Mesothelial cell of epicardium (in vitro differentiated cells): ENCODE measurements around the gene NUMA1. TPM values are rescaled to one million over a fixed set of nuclear protein-coding genes. Genes with fewer than 3 reads are reported as not detected.

Experiments used
- DNase-seq, 2 experiments: peaks; one replicate each; pipeline ENCODE4 v3.0.0; 2021; ENCODE audit warnings: low spot score in 2 of 2; ENCODE audit not compliant: unreplicated experiment in 2 of 2
- H3K27ac Mint-ChIP-seq: 2 replicates; pipeline ENCODE4 v1.8.0; 2021; ENCODE audit warnings: mixed read lengths
- H3K27me3 Mint-ChIP-seq: 2 replicates; pipeline ENCODE4 v1.8.0; 2021; ENCODE audit warnings: low read depth, mixed read lengths
- H3K36me3 Mint-ChIP-seq: 2 replicates; pipeline ENCODE4 v1.8.0; 2021; ENCODE audit warnings: mixed read lengths
- H3K4me1 Mint-ChIP-seq: 2 replicates; pipeline ENCODE4 v1.8.0; 2021; ENCODE audit warnings: mixed read lengths
- H3K4me3 Mint-ChIP-seq: 2 replicates; pipeline ENCODE4 v1.8.0; 2021; ENCODE audit warnings: mild to moderate bottlenecking, moderate library complexity, mixed read lengths
- H3K9me3 Mint-ChIP-seq: 2 replicates; pipeline ENCODE4 v1.8.0; 2021; ENCODE audit warnings: mixed read lengths
- CTCF ChIP-seq: fragments of 200-600 bp; sonication (generic); IDR thresholded peaks from one replicate; pipeline ENCODE4 v1.5.0; 2021; ENCODE audit warnings: antibody characterized with exemption; ENCODE audit not compliant: unreplicated experiment
- total RNA-seq: library from RNA; stranded (reverse); gene quantifications from 3 replicates; pipeline ENCODE4 v1.2.1, GENCODE V29; 2021

NUMA1 gene
- total RNA-seq, 1 donor from 2014 or later, result 334 TPM

- peaks cover 4% of the 10 kb centered on the region for H3K4me1 Mint-ChIP-seq
- peaks cover 22% of the 10 kb centered on the region for H3K9me3 Mint-ChIP-seq
- no peak overlapping the region for H3K4me3 Mint-ChIP-seq
- no peaks in the 10 kb centered on the region for H3K36me3 Mint-ChIP-seq
- DNase-seq, result no peak
- H3K27ac Mint-ChIP-seq, result no peak overlapping the region
- TF ChIP-seq CTCF, result no peak
- peaks cover 1% of the 10 kb centered on the region for H3K27me3 Mint-ChIP-seq
Measured at GRCh38 chr11:72124046-72124445, 43.7 kb upstream of the NUMA1 start.

GRCh38 chr11:72123117-72123653 is 42.8 kb upstream of the NUMA1 start:
- H3K4me1 Mint-ChIP-seq, result peaks cover 12% of the 10 kb centered on the region
- no peak overlapping the region for H3K27ac Mint-ChIP-seq
- H3K9me3 Mint-ChIP-seq, result peaks cover 14% of the 10 kb centered on the region
- DNase-seq, result no peak
- H3K27me3 Mint-ChIP-seq, result no peaks in the 10 kb centered on the region
- no peak for TF ChIP-seq CTCF
- H3K4me3 Mint-ChIP-seq, result no peak overlapping the region
- no peaks in the 10 kb centered on the region for H3K36me3 Mint-ChIP-seq

- Mint-ChIP-seq H3K4me3 (no peak overlapping the region), H3K36me3 (no peaks in the 10 kb centered on the region), H3K27me3 (no peaks in the 10 kb centered on the region), H3K27ac (no peak overlapping the region), H3K9me3 (peaks cover 10% of the 10 kb centered on the region), H3K4me1 (peaks cover 15% of the 10 kb centered on the region)
- no peak for DNase-seq
- TF ChIP-seq CTCF, result no peak
Measured at GRCh38 chr11:72122607-72123006, 42.3 kb upstream of the NUMA1 start.

GRCh38 chr11:72120930-72121329 is 40.6 kb upstream of the NUMA1 start:
- no peak overlapping the region for H3K27ac Mint-ChIP-seq
- H3K4me3 Mint-ChIP-seq, result no peak overlapping the region
- H3K9me3 Mint-ChIP-seq, result peaks cover 3% of the 10 kb centered on the region
- TF ChIP-seq CTCF, result no peak
- peaks cover 21% of the 10 kb centered on the region for H3K4me1 Mint-ChIP-seq
- H3K27me3 Mint-ChIP-seq, result no peaks in the 10 kb centered on the region
- no peak for DNase-seq
- H3K36me3 Mint-ChIP-seq, result no peaks in the 10 kb centered on the region

GRCh38 chr11:72119198-72119597 is 38.9 kb upstream of the NUMA1 start:
- Mint-ChIP-seq H3K27ac (peak overlapping the region; percentile 85), H3K36me3 (no peaks in the 10 kb centered on the region), H3K4me1 (peaks cover 21% of the 10 kb centered on the region), H3K27me3 (peaks cover 1% of the 10 kb centered on the region), H3K4me3 (no peak overlapping the region), H3K9me3 (no peaks in the 10 kb centered on the region)
- no peak for TF ChIP-seq CTCF
- no peak for DNase-seq
